Adrenal gland (tissue), 12 donors: ENCODE results near the gene CYSTM1. TPM values are rescaled to one million over a fixed set of nuclear protein-coding genes. Genes with fewer than 3 reads are reported as not detected.
"Not testable (repeated sequence)": the region's sequence is repeated elsewhere in the genome, so short reads cannot be mapped to it uniquely, and the experiment has no call there.

Source experiments
- DNase-seq, 7 donors: peaks; one replicate each; pipeline ENCODE4 v3.0.0-alpha.2; 2019 to 2020
- H3K27ac ChIP-seq, 5 donors: fragments of 200-600 bp; sonication (generic) in 4 of 5; 1 replicate in 3 of 5; 2 replicates in 2 of 5; pipeline versions ENCODE4 v1.5.1 to v1.8.0; 2016 to 2020; ENCODE audit warnings: mild to moderate bottlenecking in 1 of 5
- H3K27me3 ChIP-seq: fragments of 200-600 bp; 2 replicates; pipeline ENCODE4 v1.8.0; 2021
- H3K36me3 ChIP-seq, 2 donors: fragments of 200-600 bp; replicated peaks in 1 of 2; 1 replicate in 1 of 2; 2 replicates in 1 of 2; pipeline versions ENCODE4 v1.5.1 to v1.8.0; 2018 to 2022
- H3K4me1 ChIP-seq, 2 donors: fragments of 200-600 bp; replicated peaks in 1 of 2; 1 replicate in 1 of 2; 2 replicates in 1 of 2; pipeline versions ENCODE4 v1.5.1 to v1.8.0; 2018 to 2021
- H3K4me3 ChIP-seq, 4 donors: fragments of 200-600 bp; sonication (generic) in 3 of 4; one replicate each; pipeline ENCODE4 v1.5.1; 2016 to 2018
- H3K9me3 ChIP-seq, 3 donors: fragments of 200-600 bp; sonication (generic) in 1 of 3; replicated peaks in 1 of 3; 1 replicate in 2 of 3; 2 replicates in 1 of 3; pipeline versions ENCODE4 v1.5.1 to v1.8.0; 2016 to 2021
- POLR2A ChIP-seq, 2 donors: fragments of 450-650 bp; IDR thresholded peaks; one replicate each; pipeline ENCODE4 v1.6.1; 2017; ENCODE audit warnings: antibody characterized with exemption in 2 of 2, mild to moderate bottlenecking in 2 of 2, moderate library complexity in 1 of 2
- WGBS, 4 donors: extraction: QIAGEN DNeasy Blood & Tissue Kit in 2 of 4; methylation state at CpG; one replicate each; pipeline versions ENCODE4 v1.1.5 to v1.1.7; 2013 to 2017; 5-methylcytosine and 5-hydroxymethylcytosine counted together
- intact Hi-C, 2 donors: fragments of 100-400 bp; cut with DNase I; formaldehyde crosslinking; loops; one replicate each; pipeline versions ENCODE4 v1.14.1 to v1.15.0; 2022 to 2023
- polyA plus RNA-seq, 3 donors: library from polyadenylated mRNA; stranded (reverse); fragments of 200-250 nt in 2 of 3; fragments of 350-450 nt in 1 of 3; fragmentation: Illumina TruSeq in 1 of 3; extraction: RNeasy Lipid Tissue Mini Kit (QIAGEN cat#74804) in 1 of 3; gene quantifications; one replicate each; pipeline ENCODE4 v1.2.3, GENCODE V29; 2013 to 2014
- total RNA-seq, 9 donors: library from RNA; depleted of rRNA in 4 of 9; stranded (reverse); fragments of >200 nt in 4 of 9; fragments of 120-200 nt in 1 of 9; fragmentation: NEBNext Ultra II Directional in 1 of 9; extraction: Animal tissue kit (Norgen Biotek cat#: 25700) in 1 of 9; gene quantifications; one replicate each; pipeline versions ENCODE4 v1.1.0 to v1.2.4, GENCODE V29; 2013 to 2023
- TF ChIP-seq, protein P1 (sequence below), 6 experiments: fragments of 450-650 bp in 4 of 6; fragments of 200-600 bp in 2 of 6; sonication (generic) in 1 of 6; IDR thresholded peaks; 1 replicate in 5 of 6; 2 replicates in 1 of 6; pipeline versions ENCODE4 v1.5.1 to v1.8.0; 2016 to 2021; ENCODE audit warnings: antibody characterized with exemption in 6 of 6, mild to moderate bottlenecking in 2 of 6, moderate library complexity in 1 of 6
- donor health status: healthy with polysubstance abuse.
- donor health status: Bipolar disorder and iron deficiency.
- donor health status: DM: yes; HTN: yes; CAD: no.
- donor health status: DM: no; HTN: no; CAD: no.
- donor health status: DM: no; HTN: no; CAD: no.
- donor health status: DM: yes; HTN: yes; CAD: no.

Gene CYSTM1
- total and polyA plus RNA-seq, 12 donors, result 42.6 to 605 (median 180) TPM

GRCh38 chr5:140152022-140152999 is 22.7 kb upstream of the CYSTM1 start:
- no peaks in the 10 kb centered on the region for H3K9me3 ChIP-seq
- 76 to 82% (median 79%) methylated on average over 13 to 23 of the region's 23 CpGs for WGBS, 4 donors
- no peaks in the 10 kb centered on the region for H3K27me3 ChIP-seq
- H3K27ac ChIP-seq, result no peak overlapping the region
- no peaks in the 10 kb centered on the region for H3K36me3 ChIP-seq
- intact Hi-C loops, result loop anchor here (10.0 kb wide), 3 partner anchors 188 to 368 kb away; no protein-coding TSS in a partner anchor
- no peak for TF ChIP-seq POLR2A (IDR thresholded peaks at IDR 0.05)
- TF ChIP-seq, protein P1, sequence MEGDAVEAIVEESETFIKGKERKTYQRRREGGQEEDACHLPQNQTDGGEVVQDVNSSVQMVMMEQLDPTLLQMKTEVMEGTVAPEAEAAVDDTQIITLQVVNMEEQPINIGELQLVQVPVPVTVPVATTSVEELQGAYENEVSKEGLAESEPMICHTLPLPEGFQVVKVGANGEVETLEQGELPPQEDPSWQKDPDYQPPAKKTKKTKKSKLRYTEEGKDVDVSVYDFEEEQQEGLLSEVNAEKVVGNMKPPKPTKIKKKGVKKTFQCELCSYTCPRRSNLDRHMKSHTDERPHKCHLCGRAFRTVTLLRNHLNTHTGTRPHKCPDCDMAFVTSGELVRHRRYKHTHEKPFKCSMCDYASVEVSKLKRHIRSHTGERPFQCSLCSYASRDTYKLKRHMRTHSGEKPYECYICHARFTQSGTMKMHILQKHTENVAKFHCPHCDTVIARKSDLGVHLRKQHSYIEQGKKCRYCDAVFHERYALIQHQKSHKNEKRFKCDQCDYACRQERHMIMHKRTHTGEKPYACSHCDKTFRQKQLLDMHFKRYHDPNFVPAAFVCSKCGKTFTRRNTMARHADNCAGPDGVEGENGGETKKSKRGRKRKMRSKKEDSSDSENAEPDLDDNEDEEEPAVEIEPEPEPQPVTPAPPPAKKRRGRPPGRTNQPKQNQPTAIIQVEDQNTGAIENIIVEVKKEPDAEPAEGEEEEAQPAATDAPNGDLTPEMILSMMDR (IDR thresholded peaks at IDR 0.05), result no peak
- no peak overlapping the region for H3K4me3 ChIP-seq
- H3K4me1 ChIP-seq, result peaks cover 0 to 8% of the 10 kb centered on the region in 2 donors
- no peak for DNase-seq

DNA sequence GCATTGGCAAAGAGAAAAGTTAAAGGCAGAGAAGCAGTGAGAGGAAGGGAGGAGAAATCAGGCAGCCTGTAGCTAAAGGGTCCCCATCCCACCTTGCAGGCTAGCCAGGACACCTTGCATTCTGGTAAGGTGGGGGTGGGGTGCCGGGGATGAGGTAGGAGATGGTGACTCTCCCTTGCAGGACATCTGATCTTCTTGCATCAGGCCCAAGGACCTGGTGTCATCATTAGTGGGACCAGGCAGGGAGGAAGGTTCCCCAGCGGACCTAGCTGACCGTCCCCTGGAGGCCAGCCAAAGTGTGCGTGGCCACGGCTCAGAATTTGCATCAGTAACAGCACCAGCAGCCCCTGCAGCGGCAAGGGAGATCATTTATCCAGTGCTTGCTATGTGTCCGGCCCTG is 21.7 kb upstream of the CYSTM1 start:
- H3K4me1 ChIP-seq, result peaks cover 0 to 8% of the 10 kb centered on the region in 2 donors
- DNase-seq, result no peak
- no peak overlapping the region for H3K27ac ChIP-seq
- WGBS, 4 donors, result 56 to 65% (median 57%) methylated on average over 6 to 7 of the region's 7 CpGs
- no peak overlapping the region for H3K4me3 ChIP-seq
- H3K9me3 ChIP-seq, result no peaks in the 10 kb centered on the region
- no peaks in the 10 kb centered on the region for H3K36me3 ChIP-seq
- intact Hi-C loops, result loop anchor here (10.0 kb wide), 3 partner anchors 188 to 368 kb away; no protein-coding TSS in a partner anchor
- TF ChIP-seq, protein P1 (IDR thresholded peaks at IDR 0.05), result no peak
- TF ChIP-seq POLR2A (IDR thresholded peaks at IDR 0.05), result no peak
- H3K27me3 ChIP-seq, result no peaks in the 10 kb centered on the region

DNA sequence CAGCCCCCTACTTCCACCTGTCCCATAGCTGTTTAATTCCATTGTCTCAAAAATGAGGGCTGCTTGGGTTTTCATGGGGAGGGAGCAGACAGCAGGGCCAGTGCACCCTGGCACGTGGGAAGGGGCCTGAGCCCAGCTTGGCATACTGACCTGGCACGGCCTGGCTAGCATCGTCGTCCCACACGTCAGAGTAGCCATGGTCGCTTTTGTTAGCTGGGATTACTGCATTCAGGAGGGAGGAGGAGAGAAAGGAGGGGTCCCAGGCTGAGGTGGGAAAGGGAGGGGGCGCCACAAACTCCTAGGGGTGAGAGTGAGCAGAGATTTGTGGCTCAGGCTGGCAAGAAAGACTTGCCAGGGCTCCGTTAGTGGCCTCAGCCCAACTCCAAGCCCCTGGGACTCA is 21.1 kb upstream of the CYSTM1 start:
- H3K27me3 ChIP-seq, result no peaks in the 10 kb centered on the region
- no peaks in the 10 kb centered on the region for H3K9me3 ChIP-seq
- TF ChIP-seq, protein P1 (IDR thresholded peaks at IDR 0.05), result no peak
- TF ChIP-seq POLR2A (IDR thresholded peaks at IDR 0.05), result no peak
- H3K27ac ChIP-seq, result no peak overlapping the region
- H3K4me1 ChIP-seq, result peaks cover 0 to 8% of the 10 kb centered on the region in 2 donors
- H3K36me3 ChIP-seq, result no peaks in the 10 kb centered on the region
- intact Hi-C loops, result loop anchor here (10.0 kb wide), 3 partner anchors 189 to 369 kb away; no protein-coding TSS in a partner anchor
- WGBS, 4 donors, result 82 to 86% (median 85%) methylated on average over 8 of the region's 8 CpGs
- DNase-seq, result no peak
- no peak overlapping the region for H3K4me3 ChIP-seq

DNA sequence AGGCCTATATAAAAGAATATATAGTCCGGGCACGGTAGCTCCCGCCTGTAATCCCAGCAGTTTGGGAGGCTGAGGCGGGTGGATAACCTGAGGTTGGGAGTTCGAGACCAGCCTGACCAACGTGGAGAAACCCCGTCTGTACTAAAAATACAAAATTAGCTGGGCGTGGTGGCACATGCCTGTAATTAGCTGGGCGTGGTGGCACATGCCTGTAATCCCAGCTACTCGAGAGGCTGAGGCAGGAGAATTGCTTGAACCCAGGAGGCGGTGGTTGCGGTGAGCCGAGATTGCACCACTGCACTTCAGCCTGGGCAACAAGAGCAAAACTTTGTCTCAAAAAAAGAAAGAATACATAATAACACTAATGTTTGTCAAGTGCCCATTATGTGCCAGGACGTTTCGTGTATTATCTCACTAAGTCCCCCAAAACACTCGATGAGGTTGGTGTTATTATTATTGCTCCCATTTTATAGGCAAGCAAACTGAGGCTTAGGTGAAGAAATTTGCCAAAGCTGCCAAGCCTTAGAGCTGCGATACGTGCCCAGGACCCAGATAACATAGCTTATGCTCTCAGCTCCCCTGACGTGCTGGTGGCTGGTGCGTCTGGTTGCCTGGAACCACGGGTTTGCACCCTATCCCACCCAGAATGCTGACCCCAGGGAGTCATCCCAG is 20.1 kb upstream of the CYSTM1 start:
- H3K4me3 ChIP-seq, DNase-seq, H3K27me3 ChIP-seq, H3K4me1 ChIP-seq, H3K9me3 ChIP-seq, H3K27ac ChIP-seq, H3K36me3 ChIP-seq: not testable (repeated sequence)
- WGBS, 4 donors, result 87 to 91% (median 90%) methylated on average over 21 of the region's 21 CpGs
- intact Hi-C loops, result loop anchor here (5.0 to 10.0 kb wide), 4 partner anchors 190 to 370 kb away; no protein-coding TSS in a partner anchor
